COR-L47 (cell line): ENCODE results near the gene GLYATL1B.
"Not testable (repeated sequence)": the region's sequence is repeated elsewhere in the genome, so short reads cannot be mapped to it uniquely, and the experiment has no call there.

Source experiments
- DNase-seq: peaks from one replicate; lab custom pipeline; 2025; lab: John Stamatoyannopoulos, UW

GLYATL1B gene

DNA sequence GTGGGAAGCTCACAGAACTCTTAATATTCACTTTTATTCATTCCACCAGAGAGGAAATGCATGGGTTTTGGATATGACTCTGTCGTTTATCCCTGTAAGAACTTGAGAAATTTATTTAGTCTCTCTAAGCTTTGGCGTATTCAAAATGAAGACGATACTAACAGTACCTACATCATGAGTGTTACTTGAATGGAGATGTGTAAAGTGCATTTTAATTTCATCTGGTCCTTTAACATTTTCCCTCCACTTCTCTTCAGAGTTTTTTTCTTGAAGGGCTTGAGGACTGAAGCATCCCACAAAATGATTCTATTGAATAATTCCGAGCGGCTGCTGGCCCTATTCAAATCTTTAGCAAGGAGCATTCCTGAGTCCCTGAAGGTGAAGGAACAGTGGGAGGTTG is at the start of gene GLYATL1B:
GLYATL1B (plus strand) TSS at position 301 of the 400 bp plus-strand sequence; CDS start at position 301, 0 bp downstream.
- DNase-seq, result not testable (repeated sequence)

DNA sequence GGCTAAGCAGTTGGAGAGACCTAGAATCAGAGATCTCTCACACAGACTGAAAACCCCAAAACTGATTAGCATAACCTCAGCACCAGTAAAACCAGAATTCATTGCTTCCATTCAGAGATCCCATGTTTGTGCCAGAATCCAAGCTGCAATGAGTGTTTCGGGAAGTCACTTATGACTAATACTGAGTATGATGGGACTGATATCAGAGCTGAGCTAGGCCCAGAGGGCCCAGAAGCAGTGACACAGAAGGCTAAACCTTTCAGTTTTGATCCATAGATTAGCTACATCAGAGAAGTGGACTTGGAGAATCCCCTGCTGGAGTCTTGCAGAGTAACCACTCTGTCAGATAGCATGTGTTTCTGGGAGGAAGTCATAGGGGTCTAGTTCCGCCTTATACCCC is 49.6 kb upstream of the GLYATL1B start:
- DNase-seq, result not testable (repeated sequence)

- not testable (repeated sequence) for DNase-seq
Measured at GRCh38 chr11:59037434-59037833, 48.7 kb upstream of the GLYATL1B start.

DNA sequence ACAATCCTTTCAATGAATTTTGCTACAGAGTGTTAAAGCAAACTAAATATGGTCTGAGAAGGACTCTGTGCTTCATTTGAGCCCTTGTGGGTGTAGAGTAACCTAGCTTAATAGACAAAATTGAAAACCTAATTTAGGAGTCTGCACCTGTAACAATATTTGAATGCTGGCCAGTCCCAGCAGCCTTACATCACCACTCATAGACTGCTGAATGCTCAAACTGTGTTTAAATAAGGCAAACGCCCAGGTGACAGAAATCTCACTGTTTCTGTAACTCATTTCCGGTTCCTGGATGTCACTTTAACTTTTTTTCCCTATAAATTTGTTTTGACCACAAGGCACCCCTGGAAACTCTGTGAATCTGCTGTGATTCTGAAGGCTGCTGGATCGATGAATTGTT is 45.5 kb upstream of the GLYATL1B start:
- DNase-seq, result no peak

GRCh38 chr11:59051383-59051782 is 34.7 kb upstream of the GLYATL1B start:
- not testable (repeated sequence) for DNase-seq

DNA sequence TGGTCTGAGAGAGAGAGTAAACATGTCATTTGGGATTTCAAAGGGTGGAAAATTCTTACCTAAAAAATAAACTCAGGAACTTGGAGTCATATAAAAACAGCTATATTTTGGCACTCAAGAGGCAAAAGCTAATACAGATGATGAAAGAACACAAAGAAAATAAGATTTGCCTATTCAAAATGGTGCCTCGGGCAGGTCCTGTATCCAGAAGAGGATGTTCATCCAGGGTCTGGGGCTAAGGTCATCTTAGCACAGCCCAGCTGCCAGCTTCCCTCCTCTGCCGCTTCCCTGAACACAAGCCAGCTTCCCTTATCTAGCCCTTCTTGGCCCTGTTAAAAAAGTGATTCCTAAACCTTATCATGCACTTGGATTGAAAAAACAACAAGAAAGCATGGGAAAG is 33.8 kb upstream of the GLYATL1B start:
- DNase-seq, result not testable (repeated sequence)

DNA sequence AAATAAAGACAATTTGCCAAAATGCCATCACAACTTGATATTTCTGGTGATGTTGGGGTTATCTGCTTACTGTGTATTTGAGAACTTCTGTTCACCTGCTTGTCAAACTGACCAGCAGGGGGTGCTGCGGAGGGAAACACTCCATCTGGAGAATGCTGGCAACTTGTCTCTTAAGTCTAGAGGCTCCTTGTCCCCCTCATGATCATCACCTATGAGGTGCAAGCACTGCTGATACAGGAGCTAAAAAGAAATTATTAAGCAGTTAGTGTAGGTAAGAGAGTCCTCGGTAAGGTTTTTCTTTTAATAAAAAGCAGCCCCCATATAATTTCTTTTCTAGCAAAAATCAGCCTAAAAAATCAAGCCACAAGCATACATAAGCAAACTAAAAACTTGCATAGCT is 32.7 kb upstream of the GLYATL1B start:
- peak; percentile 6 for DNase-seq

GRCh38 chr11:59058120-59059033 is 27.7 kb upstream of the GLYATL1B start:
- DNase-seq, result peak; percentile 87

DNA sequence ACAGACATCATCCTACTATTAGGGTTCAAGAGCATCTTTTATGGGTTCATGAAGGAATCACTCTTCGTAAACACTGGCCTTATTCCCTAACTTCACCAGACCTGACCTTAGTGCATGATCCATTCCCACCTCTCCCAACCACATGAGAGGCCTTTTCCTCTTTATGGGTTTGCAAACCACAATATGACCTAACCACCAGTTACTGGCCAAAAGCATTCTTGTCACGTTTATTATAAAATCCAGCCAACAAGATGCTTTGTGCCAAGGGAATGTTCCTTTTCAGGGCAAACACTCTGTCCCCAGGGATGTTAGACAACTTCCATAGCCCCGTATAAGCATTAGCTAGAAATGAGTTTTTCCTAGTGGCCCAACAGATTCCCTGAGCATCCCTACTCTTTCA is 26.0 kb upstream of the GLYATL1B start:
- not testable (repeated sequence) for DNase-seq

- DNase-seq, result no peak
Measured at GRCh38 chr11:59062602-59063529, 23.2 kb upstream of the GLYATL1B start.

DNA sequence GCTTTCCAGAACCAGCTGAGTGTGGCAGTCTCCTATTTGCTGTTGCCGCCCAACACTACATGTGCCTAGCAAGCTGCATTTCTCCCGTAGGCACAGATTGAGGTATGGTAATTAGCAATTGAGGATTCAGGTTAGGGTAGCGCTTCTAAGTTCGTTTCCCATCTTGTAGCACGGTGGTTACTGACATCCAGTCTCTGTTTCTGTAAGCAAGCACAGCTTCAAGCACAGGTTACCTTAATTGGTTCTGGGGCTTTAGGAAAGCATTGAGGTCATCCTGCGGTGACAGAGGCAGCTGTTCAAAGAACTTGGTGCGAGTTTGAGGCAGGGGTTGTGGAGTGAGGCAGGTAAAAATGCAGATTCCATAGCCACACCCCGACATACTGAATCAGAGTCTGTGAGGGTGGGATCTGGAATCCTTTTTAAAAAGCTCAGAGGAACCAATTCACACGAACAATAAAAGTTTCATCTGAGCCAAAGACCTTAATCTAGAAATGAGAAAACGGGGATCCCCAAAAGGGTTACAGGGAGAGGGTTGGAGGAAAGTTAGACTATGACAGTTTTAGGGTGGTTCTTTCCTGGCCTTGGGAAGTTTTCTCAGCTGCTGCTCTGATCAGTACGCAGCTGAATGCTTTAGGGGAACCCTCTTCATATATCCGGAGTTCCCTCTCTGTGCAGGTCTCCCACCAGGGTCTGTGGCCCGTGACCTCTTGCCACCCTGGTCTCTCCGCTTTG is 21.9 kb upstream of the GLYATL1B start:
- DNase-seq, result not testable (repeated sequence)

GRCh38 chr11:59069087-59069486 is 17.0 kb upstream of the GLYATL1B start:
- no peak for DNase-seq

DNA sequence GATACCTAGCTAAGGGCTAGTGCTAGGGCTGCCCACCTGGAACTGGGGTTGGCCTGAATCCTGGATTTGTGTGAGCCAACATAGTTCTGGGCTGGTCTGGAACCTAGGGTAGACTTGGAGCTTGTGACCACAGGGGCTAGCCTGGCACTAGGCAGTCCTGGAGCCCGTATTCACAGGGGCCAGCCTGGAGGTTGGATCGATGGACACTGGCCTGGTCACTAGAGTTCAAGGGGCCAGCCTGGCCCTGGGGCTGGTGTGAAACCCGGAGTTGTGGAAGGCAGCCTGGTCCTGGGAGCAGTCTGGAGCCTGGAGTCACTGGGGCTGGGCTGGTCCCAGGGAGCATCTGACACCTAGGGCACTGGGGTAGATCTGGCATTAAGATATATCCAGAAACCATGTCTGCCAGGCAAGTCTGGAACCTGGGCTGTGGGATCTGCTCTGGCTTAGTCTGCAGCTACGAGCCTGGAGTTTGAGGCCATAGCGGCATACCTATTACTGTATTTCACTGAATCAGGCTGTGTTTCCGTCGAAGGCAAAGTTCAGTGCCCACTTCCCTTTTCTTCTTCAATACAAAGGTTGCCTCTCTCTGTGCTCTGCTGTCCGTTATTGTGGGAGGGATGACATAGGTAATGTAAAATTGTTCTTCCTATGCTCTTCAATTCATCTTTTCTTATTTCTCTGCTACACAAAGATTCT is 9.1 kb upstream of the GLYATL1B start:
- DNase-seq, result no peak

- no peak for DNase-seq
Measured at GRCh38 chr11:59078435-59078834, 7.7 kb upstream of the GLYATL1B start.

DNA sequence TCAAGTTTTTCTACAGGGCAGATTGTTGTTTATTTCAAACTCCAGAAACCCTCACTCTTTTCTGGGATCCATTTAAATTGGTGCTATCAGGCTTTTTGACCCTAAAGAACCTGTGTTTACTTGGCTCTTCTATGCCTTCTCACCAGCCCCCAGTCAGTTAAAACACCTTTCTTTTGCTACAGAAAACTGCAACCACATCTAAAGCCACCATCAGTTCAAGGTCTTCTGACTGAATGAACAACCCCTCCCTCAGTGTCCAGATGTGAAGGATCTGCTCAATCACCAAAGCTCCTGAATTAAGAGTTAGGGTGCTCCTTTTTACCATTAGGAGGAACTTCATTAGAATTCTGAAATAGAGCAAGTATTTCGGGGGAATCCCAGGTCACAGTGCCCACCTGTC is 7.0 kb upstream of the GLYATL1B start:
- no peak for DNase-seq

- DNase-seq, result not testable (repeated sequence)
Measured at GRCh38 chr11:59080421-59080820, 5.7 kb upstream of the GLYATL1B start.

DNA sequence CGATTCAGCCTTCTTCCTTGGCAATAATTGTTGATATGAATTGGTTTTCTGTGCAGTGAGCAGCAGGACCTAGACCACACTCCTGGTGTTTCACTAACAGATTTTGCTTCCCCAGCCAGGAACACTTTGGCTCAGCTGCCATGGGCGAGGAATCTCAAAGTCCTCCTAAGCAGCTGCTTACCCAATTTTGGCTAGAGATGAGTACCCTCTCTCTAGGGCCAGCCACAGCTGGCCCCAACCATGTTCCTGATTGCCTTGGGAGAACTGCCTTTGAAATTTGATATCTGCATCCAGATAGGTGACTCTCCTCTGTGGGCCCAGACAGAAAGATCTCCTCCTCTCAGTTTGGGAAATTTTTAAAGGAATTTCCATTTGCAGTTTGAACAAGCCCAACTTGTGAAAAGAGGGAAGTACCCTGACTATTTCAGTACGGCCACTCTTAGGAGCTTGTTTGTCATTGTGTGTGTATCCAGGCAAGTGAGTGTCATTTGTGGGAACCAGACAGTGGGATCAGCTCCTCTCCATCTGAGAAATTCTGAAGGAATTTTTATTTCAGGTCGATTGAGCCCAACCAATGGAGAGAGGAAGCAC is 4.6 kb upstream of the GLYATL1B start:
- not testable (repeated sequence) for DNase-seq

- DNase-seq, result no peak
Measured at GRCh38 chr11:59088162-59088561, 2.1 kb downstream of the GLYATL1B start.

DNA sequence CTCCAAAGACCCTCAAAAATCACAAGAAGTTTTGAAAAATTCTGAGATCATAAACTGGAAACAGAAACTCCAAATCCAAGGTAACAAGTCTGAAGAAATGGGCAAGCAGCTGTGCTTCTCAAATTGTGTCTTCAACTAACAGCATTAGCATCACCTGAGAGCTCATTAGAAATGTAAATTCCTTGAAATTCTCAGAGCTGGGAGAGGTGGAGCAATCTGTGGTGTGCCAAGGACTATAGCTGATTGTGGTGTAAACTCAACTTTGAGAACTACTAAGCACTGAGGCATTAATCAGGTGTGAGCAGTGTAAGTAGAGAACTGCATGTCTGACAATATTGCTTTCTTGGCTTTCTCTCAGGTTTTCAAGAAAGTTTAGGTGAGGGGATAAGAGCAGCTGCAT is 7.5 kb downstream of the GLYATL1B start:
- DNase-seq, result not testable (repeated sequence)

DNA sequence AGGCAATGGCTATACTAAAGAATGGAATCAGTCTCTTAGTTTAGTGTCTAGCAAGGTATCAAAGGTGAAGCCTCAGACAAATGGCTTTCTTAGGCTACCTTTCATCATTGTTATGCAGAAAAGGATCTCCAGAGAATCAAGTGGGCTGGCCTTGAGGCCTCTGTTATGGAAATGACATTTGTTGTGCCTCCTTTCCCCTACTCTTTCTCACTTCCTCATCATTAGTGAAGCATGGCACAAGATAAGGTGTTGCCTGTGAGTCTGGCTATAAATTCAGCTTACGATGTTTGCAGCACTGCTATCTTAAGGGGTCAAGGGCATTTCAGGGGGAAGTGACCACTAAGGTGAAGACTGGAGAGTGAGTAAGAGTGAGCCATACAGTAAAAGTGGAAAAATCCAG is 9.1 kb downstream of the GLYATL1B start:
- DNase-seq, result not testable (repeated sequence)
